Smooth muscle cell (in vitro differentiated cells): Measurements from ENCODE around the gene GPR78. TPM values are rescaled to one million over a fixed set of nuclear protein-coding genes. Genes with fewer than 3 reads are reported as not detected.
"Not testable (repeated sequence)": the region's sequence is repeated elsewhere in the genome, so short reads cannot be mapped to it uniquely, and the experiment has no call there.

Source experiments
- DNase-seq: peaks from one replicate; lab custom pipeline; 2025; ENCODE audit not compliant: unreplicated experiment; lab: John Stamatoyannopoulos, UW
- H2AFZ ChIP-seq: fragments of 200-600 bp; sonication (generic); 2 replicates; pipeline ENCODE4 v1.6.0; 2016; ENCODE audit warnings: antibody characterized with exemption, low read depth, mild to moderate bottlenecking
- H3F3A ChIP-seq: fragments of 200-600 bp; sonication (generic); 2 replicates; pipeline ENCODE4 v1.6.0; 2017; ENCODE audit warnings: antibody characterized with exemption, low read depth
- H3K27ac ChIP-seq: fragments of 200-600 bp; sonication (generic); 2 replicates; pipeline ENCODE4 v1.5.1; 2016; ENCODE audit warnings: low read depth, mild to moderate bottlenecking
- H3K27me3 ChIP-seq: fragments of 200-600 bp; sonication (generic); 2 replicates; pipeline ENCODE4 v1.6.1; 2016; ENCODE audit warnings: low read depth, mild to moderate bottlenecking
- H3K36me3 ChIP-seq: fragments of 200-600 bp; sonication (generic); 2 replicates; pipeline ENCODE4 v1.5.1; 2016; ENCODE audit warnings: low read depth
- H3K4me1 ChIP-seq: fragments of 200-600 bp; sonication (generic); 2 replicates; pipeline ENCODE4 v1.5.1; 2016; ENCODE audit warnings: low read depth
- H3K4me2 ChIP-seq: fragments of 200-600 bp; sonication (generic); 2 replicates; pipeline ENCODE4 v1.6.0; 2016; ENCODE audit warnings: mild to moderate bottlenecking
- H3K4me3 ChIP-seq: fragments of 200-600 bp; sonication (generic); 2 replicates; pipeline ENCODE4 v1.5.1; 2016; ENCODE audit warnings: mild to moderate bottlenecking
- H3K79me2 ChIP-seq: fragments of 200-600 bp; sonication (generic); 2 replicates; pipeline ENCODE4 v1.6.0; 2016; ENCODE audit warnings: low read depth, mild to moderate bottlenecking
- H3K9ac ChIP-seq: fragments of 200-600 bp; sonication (generic); 2 replicates; pipeline ENCODE4 v1.6.0; 2016; ENCODE audit warnings: low read depth
- H3K9me3 ChIP-seq: fragments of 200-600 bp; sonication (generic); replicated peaks from 2 replicates; pipeline ENCODE4 v1.5.1; 2016; ENCODE audit warnings: low read depth
- H4K20me1 ChIP-seq: fragments of 200-600 bp; sonication (generic); 2 replicates; pipeline ENCODE4 v1.6.0; 2016; ENCODE audit warnings: low read depth
- WGBS: methylation state at CpG from one replicate; pipeline ENCODE4 v1.1.7; 2016; ENCODE audit warnings: low lambda C conversion rate; 5-methylcytosine and 5-hydroxymethylcytosine counted together
- polyA plus RNA-seq: library from polyadenylated mRNA; unstranded; fragments of >200 nt; fragmentation: Nextera tagmentation; extraction: Ambion mirVana; gene quantifications from 2 replicates; pipeline ENCODE4 v1.2.1, GENCODE V29; 2016
- total RNA-seq: library from RNA; depleted of rRNA; stranded (reverse); fragments of >200 nt; gene quantifications from 2 replicates; pipeline ENCODE4 v1.2.3, GENCODE V29; 2014

GPR78 gene
- total and polyA plus RNA-seq, 2 experiments from 2014 or later = 0.05 TPM; not detected in 1

GRCh38 chr4:8634773-8635172 lies 54.6 kb downstream of the GPR78 start:
- H3K27ac ChIP-seq, H3K4me2 ChIP-seq, DNase-seq, H3K9ac ChIP-seq, H3K79me2 ChIP-seq, H3F3A ChIP-seq, H3K4me1 ChIP-seq, H3K4me3 ChIP-seq, H2AFZ ChIP-seq, H3K9me3 ChIP-seq, H4K20me1 ChIP-seq, H3K36me3 ChIP-seq: not testable (repeated sequence)
- H3K27me3 ChIP-seq = peaks cover 18% of the 10 kb centered on the region
- WGBS = 73% methylated on average over 7 of the region's 11 CpGs

GRCh38 chr4:8635897-8636554 lies 55.8 kb downstream of the GPR78 start:
- DNase-seq, H3K9ac ChIP-seq, H3K79me2 ChIP-seq, H3K27ac ChIP-seq, H3K4me2 ChIP-seq, H2AFZ ChIP-seq, H3K9me3 ChIP-seq, H3F3A ChIP-seq, H3K36me3 ChIP-seq, H3K4me1 ChIP-seq, H3K4me3 ChIP-seq, H4K20me1 ChIP-seq: not testable (repeated sequence)
- H3K27me3 ChIP-seq = peaks cover 18% of the 10 kb centered on the region
- no CpG with 5 or more reads among the region's 29 CpGs for WGBS

Other genes starting within 250 kb of the GPR78 start
- 25.0 and 25.9 TPM in 2 replicates for gene ACOX3, start 139.7 kb upstream of the GPR78 start, total RNA-seq
- gene ACOX3, start 139.7 kb upstream of the GPR78 start, polyA plus RNA-seq = 23.9 and 27.9 TPM in 2 replicates
- 16.6 and 18.7 TPM in 2 replicates for gene TRMT44, start 139.6 kb upstream of the GPR78 start, total RNA-seq
- 5.0 and 8.4 TPM in 2 replicates for gene TRMT44, start 139.6 kb upstream of the GPR78 start, polyA plus RNA-seq
- gene CPZ, start 12.4 kb downstream of the GPR78 start, total RNA-seq = 10.9 and 12.0 TPM in 2 replicates
- gene CPZ, start 12.4 kb downstream of the GPR78 start, polyA plus RNA-seq = 33.9 and 35.9 TPM in 2 replicates